Activated naive CD8-positive, alpha-beta T cell treated with anti-CD3 and anti-CD28 coated beads, Interleukin-2, amount 10 ng/mL, durations not matched to agents 7 days and 5 days (primary cell): Measurements from ENCODE around the gene CD40LG. TPM values are rescaled to one million over a fixed set of nuclear protein-coding genes. Genes with fewer than 3 reads are reported as not detected.

Experiments used
- ATAC-seq: fragments of 150-1000 bp; cut with Tn5 transposase; one replicate; pipeline ENCODE4 v1.10.0; 2021; ENCODE audit warnings: low read depth, moderate library complexity
- POLR2A ChIA-PET: fragments of 350-600 bp; sonication (Branson Sonifier 250); formaldehyde crosslinking; loops from one replicate; lab custom pipeline; 2021; ENCODE audit warnings: antibody characterized with exemption; lab: Charles Lee
- DNase-seq: peaks from one replicate; pipeline ENCODE4 v3.0.0; 2021
- H3K27ac Mint-ChIP-seq: one replicate; pipeline ENCODE4 v1.8.0; 2022; ENCODE audit warnings: mild to moderate bottlenecking, mixed read lengths
- H3K27me3 Mint-ChIP-seq: one replicate; pipeline ENCODE4 v1.8.0; 2022; ENCODE audit warnings: mild to moderate bottlenecking, moderate library complexity, mixed read lengths
- H3K36me3 Mint-ChIP-seq: one replicate; pipeline ENCODE4 v1.8.0; 2021; ENCODE audit warnings: mild to moderate bottlenecking, mixed read lengths
- H3K4me1 Mint-ChIP-seq: one replicate; pipeline ENCODE4 v1.8.0; 2021; ENCODE audit warnings: mixed read lengths
- H3K4me3 Mint-ChIP-seq: one replicate; pipeline ENCODE4 v1.8.0; 2022; ENCODE audit warnings: mild to moderate bottlenecking, moderate library complexity, mixed read lengths
- H3K9me3 Mint-ChIP-seq: one replicate; pipeline ENCODE4 v1.8.0; 2021; ENCODE audit warnings: mixed read lengths
- total RNA-seq, 2 experiments: library from RNA; stranded (reverse); gene quantifications; one replicate each; pipeline ENCODE4 v1.2.3, GENCODE V29; 2021

CD40LG gene
- 1 to 10 TPM; 2.5 to 3.7 TPM for total RNA-seq

- no peak for DNase-seq
- Mint-ChIP-seq H3K4me3 (peak within 1 kb of the TSS; percentile 20), H3K27me3 (no peaks in the 10 kb centered on the region), H3K36me3 (peaks cover 23% of the 10 kb centered on the region), H3K9me3 (peaks cover 4% of the 10 kb centered on the region), H3K4me1 (peaks cover 26% of the 10 kb centered on the region), H3K27ac (no peak within 1 kb of the TSS)
- POLR2A ChIA-PET = no interaction called here
- no peak for ATAC-seq
Measured at GRCh38 chrX:136647677-136648360, at the start of gene CD40LG. Gene CD40LG, plus strand, starts transcription at chrX:136648158. Its CDS starts 91 bp downstream, at chrX:136648249.

GRCh38 chrX:136598631-136599030 is 49.3 kb upstream of the CD40LG start:
- POLR2A ChIA-PET = no interaction called here
- Mint-ChIP-seq H3K27me3 (no peaks in the 10 kb centered on the region), H3K27ac (no peak overlapping the region), H3K9me3 (no peaks in the 10 kb centered on the region), H3K4me1 (peaks cover 7% of the 10 kb centered on the region), H3K36me3 (peaks cover 5% of the 10 kb centered on the region), H3K4me3 (no peak overlapping the region)
- DNase-seq (no peak), ATAC-seq (no peak)

- DNase-seq (no peak), ATAC-seq (no peak)
- H3K27me3 Mint-ChIP-seq = no peaks in the 10 kb centered on the region
- peaks cover 7% of the 10 kb centered on the region for H3K4me1 Mint-ChIP-seq
- H3K4me3 Mint-ChIP-seq = no peak overlapping the region
- no peak overlapping the region for H3K27ac Mint-ChIP-seq
- no peaks in the 10 kb centered on the region for H3K9me3 Mint-ChIP-seq
- H3K36me3 Mint-ChIP-seq = peaks cover 2% of the 10 kb centered on the region
- POLR2A ChIA-PET = no interaction called here
Measured at GRCh38 chrX:136600059-136600458, 47.9 kb upstream of the CD40LG start.

GRCh38 chrX:136607236-136607635 is 40.7 kb upstream of the CD40LG start:
- DNase-seq (no peak), ATAC-seq (no peak)

GRCh38 chrX:136608295-136608933 is 39.5 kb upstream of the CD40LG start:
- H3K4me3 Mint-ChIP-seq = no peak overlapping the region
- DNase-seq = peak; percentile 39

More at GRCh38 chrX:136607236-136607635, 40.7 kb upstream of the CD40LG start:
- Mint-ChIP-seq H3K4me3 (no peak overlapping the region), H3K4me1 (peaks cover 22% of the 10 kb centered on the region), H3K27ac (no peak overlapping the region), H3K27me3 (no peaks in the 10 kb centered on the region), H3K36me3 (peaks cover 6% of the 10 kb centered on the region), H3K9me3 (peaks cover 3% of the 10 kb centered on the region)
- POLR2A ChIA-PET = no interaction called here

GRCh38 chrX:136616987-136617685 is 30.8 kb upstream of the CD40LG start:
- no peak for DNase-seq
- POLR2A ChIA-PET = interaction anchor here (1.0 to 1.8 kb wide), 6 partner anchors 9 to 57 kb away, joined by 3 to 7 read pairs (median 5); no protein-coding TSS in a partner anchor
- peak; percentile 88 for ATAC-seq
- no peaks in the 10 kb centered on the region for H3K9me3 Mint-ChIP-seq
- peak overlapping the region; percentile 39 for H3K4me3 Mint-ChIP-seq
- peak overlapping the region; percentile 70 for H3K27ac Mint-ChIP-seq
- no peaks in the 10 kb centered on the region for H3K27me3 Mint-ChIP-seq
- peaks cover 3% of the 10 kb centered on the region for H3K36me3 Mint-ChIP-seq
- H3K4me1 Mint-ChIP-seq = peaks cover 35% of the 10 kb centered on the region

More at GRCh38 chrX:136608295-136608933, 39.5 kb upstream of the CD40LG start:
- H3K9me3 Mint-ChIP-seq = peaks cover 3% of the 10 kb centered on the region
- peaks cover 21% of the 10 kb centered on the region for H3K4me1 Mint-ChIP-seq
- peak; percentile 70 for ATAC-seq
- H3K27me3 Mint-ChIP-seq = no peaks in the 10 kb centered on the region
- no peak overlapping the region for H3K27ac Mint-ChIP-seq
- peaks cover 6% of the 10 kb centered on the region for H3K36me3 Mint-ChIP-seq
- POLR2A ChIA-PET = interaction anchor here (1.0 kb wide), 1 partner anchor 87 kb away, joined by 3 read pairs; no protein-coding TSS in a partner anchor

GRCh38 chrX:136619899-136620505 is 28.0 kb upstream of the CD40LG start:
- Mint-ChIP-seq H3K36me3 (peaks cover 7% of the 10 kb centered on the region), H3K27ac (peak overlapping the region; percentile 64), H3K9me3 (peaks cover 2% of the 10 kb centered on the region), H3K4me3 (peak overlapping the region; percentile 44), H3K4me1 (peaks cover 59% of the 10 kb centered on the region), H3K27me3 (no peaks in the 10 kb centered on the region)
- DNase-seq = no peak
- POLR2A ChIA-PET = interaction anchor here (1.3 kb wide), 2 partner anchors 8 to 13 kb away, joined by 4 read pairs; no protein-coding TSS in a partner anchor
- peak; percentile 61 for ATAC-seq

GRCh38 chrX:136620780-136621179 is 27.2 kb upstream of the CD40LG start:
- ATAC-seq (no peak), DNase-seq (no peak)
- Mint-ChIP-seq H3K4me1 (peaks cover 60% of the 10 kb centered on the region), H3K9me3 (peaks cover 2% of the 10 kb centered on the region), H3K27me3 (no peaks in the 10 kb centered on the region), H3K36me3 (peaks cover 7% of the 10 kb centered on the region), H3K4me3 (no peak overlapping the region), H3K27ac (no peak overlapping the region)
- POLR2A ChIA-PET = interaction anchor here (1.3 kb wide), 1 partner anchor 8 kb away, joined by 4 read pairs; no protein-coding TSS in a partner anchor

- Mint-ChIP-seq H3K4me3 (no peak overlapping the region), H3K36me3 (peaks cover 7% of the 10 kb centered on the region), H3K27ac (no peak overlapping the region), H3K9me3 (peaks cover 2% of the 10 kb centered on the region), H3K4me1 (peaks cover 70% of the 10 kb centered on the region), H3K27me3 (no peaks in the 10 kb centered on the region)
- ATAC-seq = no peak
- POLR2A ChIA-PET = no interaction called here
- DNase-seq = no peak
Measured at GRCh38 chrX:136622568-136622967, 25.4 kb upstream of the CD40LG start.

GRCh38 chrX:136623396-136623795 is 24.6 kb upstream of the CD40LG start:
- Mint-ChIP-seq H3K27me3 (no peaks in the 10 kb centered on the region), H3K9me3 (peaks cover 2% of the 10 kb centered on the region), H3K4me1 (peaks cover 68% of the 10 kb centered on the region), H3K4me3 (peak overlapping the region; percentile 40), H3K36me3 (peaks cover 4% of the 10 kb centered on the region), H3K27ac (peak overlapping the region; percentile 65)
- ATAC-seq (peak; percentile 46), DNase-seq (peak; percentile 64)
- POLR2A ChIA-PET = no interaction called here

GRCh38 chrX:136625246-136625645 is 22.7 kb upstream of the CD40LG start:
- Mint-ChIP-seq H3K27me3 (no peaks in the 10 kb centered on the region), H3K9me3 (peaks cover 2% of the 10 kb centered on the region), H3K4me3 (no peak overlapping the region), H3K36me3 (peaks cover 4% of the 10 kb centered on the region), H3K27ac (peak overlapping the region; percentile 44), H3K4me1 (peaks cover 68% of the 10 kb centered on the region)
- no peak for DNase-seq
- POLR2A ChIA-PET = no interaction called here
- ATAC-seq = no peak

- Mint-ChIP-seq H3K27ac (peak overlapping the region; percentile 44), H3K27me3 (no peaks in the 10 kb centered on the region), H3K36me3 (peaks cover 4% of the 10 kb centered on the region), H3K4me1 (peaks cover 75% of the 10 kb centered on the region), H3K4me3 (peak overlapping the region; percentile 54), H3K9me3 (peaks cover 2% of the 10 kb centered on the region)
- DNase-seq (no peak), ATAC-seq (peak; percentile 11)
- POLR2A ChIA-PET = interaction anchor here (0.7 to 2.4 kb wide), 4 partner anchors 9 to 422 kb away, joined by 4 to 13 read pairs (median 6); no protein-coding TSS in a partner anchor
Measured at GRCh38 chrX:136626237-136626636, 21.7 kb upstream of the CD40LG start.

- Mint-ChIP-seq H3K4me1 (peaks cover 75% of the 10 kb centered on the region), H3K27me3 (no peaks in the 10 kb centered on the region), H3K9me3 (peaks cover 2% of the 10 kb centered on the region), H3K4me3 (peak overlapping the region; percentile 54), H3K27ac (peak overlapping the region; percentile 88), H3K36me3 (peaks cover 4% of the 10 kb centered on the region)
- POLR2A ChIA-PET = interaction anchor here (1.0 to 2.4 kb wide), 3 partner anchors 9 to 10 kb away, joined by 5 to 13 read pairs (median 5); no protein-coding TSS in a partner anchor
- DNase-seq = no peak
- no peak for ATAC-seq
Measured at GRCh38 chrX:136626891-136627290, 21.1 kb upstream of the CD40LG start.
